Adipocyte (in vitro differentiated cells): ENCODE measurements around the gene IFT80.
"Not testable (repeated sequence)": the region's sequence is repeated elsewhere in the genome, so short reads cannot be mapped to it uniquely, and the experiment has no call there.

ENCODE experiments used
- DNase-seq: peaks from one replicate; pipeline ENCODE4 v3.0.0-alpha.2; 2015; ENCODE audit warnings: low read depth
- H3K27me3 ChIP-seq: replicated peaks from 2 replicates; pipeline ENCODE4 v1.7.0; 2013; ENCODE audit warnings: mild to moderate bottlenecking, low read length, moderate library complexity; ENCODE audit not compliant: control insufficient read depth, insufficient read depth
- H3K36me3 ChIP-seq: 2 replicates; pipeline ENCODE4 v1.7.0; 2013; ENCODE audit warnings: low read length, mild to moderate bottlenecking, moderate library complexity; ENCODE audit not compliant: control insufficient read depth, insufficient read depth, severe bottlenecking
- H3K4me1 ChIP-seq: 2 replicates; pipeline ENCODE4 v1.7.0; 2013; ENCODE audit warnings: mild to moderate bottlenecking, low read length, moderate library complexity; ENCODE audit not compliant: control insufficient read depth, insufficient read depth
- H3K4me3 ChIP-seq: 2 replicates; pipeline ENCODE4 v1.7.0; 2013; ENCODE audit warnings: mild to moderate bottlenecking, low read length, moderate library complexity
- H3K9ac ChIP-seq: 2 replicates; pipeline ENCODE4 v1.7.0; 2013; ENCODE audit warnings: mild to moderate bottlenecking, low read length, moderate library complexity
- H3K9me3 ChIP-seq: 2 replicates; pipeline ENCODE4 v1.7.0; 2013; ENCODE audit warnings: mild to moderate bottlenecking, low read length, moderate library complexity; ENCODE audit not compliant: control insufficient read depth

Gene IFT80

GRCh38 chr3:160378331-160379109 lies 20.5 kb downstream of the IFT80 start:
- peaks cover 42% of the 10 kb centered on the region for H3K4me1 ChIP-seq
- H3K9me3 ChIP-seq = no peaks in the 10 kb centered on the region
- no peaks in the 10 kb centered on the region for H3K36me3 ChIP-seq
- H3K27me3 ChIP-seq = no peaks in the 10 kb centered on the region
- no peak overlapping the region for H3K4me3 ChIP-seq
- no peak for DNase-seq
- H3K9ac ChIP-seq = no peak overlapping the region

- no peaks in the 10 kb centered on the region for H3K36me3 ChIP-seq
- DNase-seq = peak; percentile 17
These were observed 22.3 kb downstream of the IFT80 start for GRCh38 chr3:160376681-160377080.

GRCh38 chr3:160374925-160375324 lies 24.1 kb downstream of the IFT80 start:
- Histone ChIP-seq H3K4me3 (no peak overlapping the region), H3K9me3 (no peaks in the 10 kb centered on the region), H3K27me3 (no peaks in the 10 kb centered on the region), H3K4me1 (peaks cover 54% of the 10 kb centered on the region), H3K36me3 (no peaks in the 10 kb centered on the region), H3K9ac (no peak overlapping the region)
- no peak for DNase-seq

More at GRCh38 chr3:160376681-160377080, 22.3 kb downstream of the IFT80 start:
- peak overlapping the region; percentile 34 for H3K4me3 ChIP-seq
- peaks cover 54% of the 10 kb centered on the region for H3K4me1 ChIP-seq
- no peaks in the 10 kb centered on the region for H3K27me3 ChIP-seq
- H3K9me3 ChIP-seq = no peaks in the 10 kb centered on the region
- H3K9ac ChIP-seq = no peak overlapping the region

- Histone ChIP-seq H3K4me3 (no peak overlapping the region), H3K9me3 (no peaks in the 10 kb centered on the region), H3K36me3 (no peaks in the 10 kb centered on the region), H3K9ac (no peak overlapping the region), H3K4me1 (peaks cover 53% of the 10 kb centered on the region), H3K27me3 (no peaks in the 10 kb centered on the region)
- DNase-seq = no peak
These were observed 24.6 kb downstream of the IFT80 start for GRCh38 chr3:160374472-160374871.

- Histone ChIP-seq H3K9me3 (no peaks in the 10 kb centered on the region), H3K4me3 (no peak overlapping the region), H3K4me1 (peaks cover 45% of the 10 kb centered on the region), H3K9ac (no peak overlapping the region), H3K36me3 (no peaks in the 10 kb centered on the region), H3K27me3 (no peaks in the 10 kb centered on the region)
- DNase-seq = no peak
These were observed 25.4 kb downstream of the IFT80 start for GRCh38 chr3:160373655-160374054.

GRCh38 chr3:160372780-160373179 lies 26.2 kb downstream of the IFT80 start:
- peaks cover 3% of the 10 kb centered on the region for H3K36me3 ChIP-seq
- H3K4me3 ChIP-seq = no peak overlapping the region
- peaks cover 41% of the 10 kb centered on the region for H3K4me1 ChIP-seq
- no peaks in the 10 kb centered on the region for H3K27me3 ChIP-seq
- no peak overlapping the region for H3K9ac ChIP-seq
- peak; percentile 82 for DNase-seq
- no peaks in the 10 kb centered on the region for H3K9me3 ChIP-seq

GRCh38 chr3:160370987-160371857 lies 27.8 kb downstream of the IFT80 start:
- H3K27me3 ChIP-seq = no peaks in the 10 kb centered on the region
- H3K9ac ChIP-seq = no peak overlapping the region
- no peak for DNase-seq
- no peak overlapping the region for H3K4me3 ChIP-seq
- peaks cover 3% of the 10 kb centered on the region for H3K36me3 ChIP-seq
- no peaks in the 10 kb centered on the region for H3K9me3 ChIP-seq
- peaks cover 29% of the 10 kb centered on the region for H3K4me1 ChIP-seq

- H3K9ac ChIP-seq = no peak overlapping the region
- H3K27me3 ChIP-seq = no peaks in the 10 kb centered on the region
- H3K9me3 ChIP-seq = no peaks in the 10 kb centered on the region
- DNase-seq = no peak
- H3K4me1 ChIP-seq = peaks cover 21% of the 10 kb centered on the region
- H3K36me3 ChIP-seq = peaks cover 10% of the 10 kb centered on the region
- H3K4me3 ChIP-seq = no peak overlapping the region
These were observed 29.2 kb downstream of the IFT80 start for GRCh38 chr3:160369784-160370183.

GRCh38 chr3:160368804-160369203 lies 30.2 kb downstream of the IFT80 start:
- Histone ChIP-seq H3K9me3 (no peaks in the 10 kb centered on the region), H3K36me3 (peaks cover 10% of the 10 kb centered on the region), H3K4me3 (no peak overlapping the region), H3K27me3 (no peaks in the 10 kb centered on the region), H3K9ac (no peak overlapping the region), H3K4me1 (peaks cover 12% of the 10 kb centered on the region)
- no peak for DNase-seq

- no peak overlapping the region for H3K4me3 ChIP-seq
- H3K9ac ChIP-seq = no peak overlapping the region
- no peaks in the 10 kb centered on the region for H3K27me3 ChIP-seq
- H3K9me3 ChIP-seq = no peaks in the 10 kb centered on the region
- no peak for DNase-seq
- H3K4me1 ChIP-seq = no peaks in the 10 kb centered on the region
- H3K36me3 ChIP-seq = peaks cover 10% of the 10 kb centered on the region
These were observed 33.0 kb downstream of the IFT80 start for GRCh38 chr3:160365869-160366522.

GRCh38 chr3:160362896-160363295 lies 36.1 kb downstream of the IFT80 start:
- not testable (repeated sequence) for H3K4me3 ChIP-seq, H3K4me1 ChIP-seq, H3K9ac ChIP-seq, H3K9me3 ChIP-seq, H3K27me3 ChIP-seq, DNase-seq, H3K36me3 ChIP-seq
